Esophagus (tissue), 2 donors: ENCODE measurements around the gene INAVA. TPM values are rescaled to one million over a fixed set of nuclear protein-coding genes. Genes with fewer than 3 reads are reported as not detected.
"Not testable (repeated sequence)": the region's sequence is repeated elsewhere in the genome, so short reads cannot be mapped to it uniquely, and the experiment has no call there.

Source experiments
- H3K27ac ChIP-seq, 2 donors: one replicate each; pipeline ENCODE4 v1.5.1; 2013; ENCODE audit warnings: low read depth in 2 of 2, mild to moderate bottlenecking in 2 of 2, inconsistent platforms in 1 of 2, low read length in 1 of 2, moderate library complexity in 1 of 2
- H3K27me3 ChIP-seq, 2 donors: one replicate each; pipeline ENCODE4 v1.6.1; 2013; ENCODE audit warnings: low read length in 2 of 2, control low read depth in 1 of 2, mild to moderate bottlenecking in 1 of 2; ENCODE audit not compliant: insufficient read depth in 2 of 2, control insufficient read depth in 1 of 2
- H3K36me3 ChIP-seq, 2 donors: one replicate each; pipeline ENCODE4 v1.6.1; 2013; ENCODE audit warnings: low read length in 1 of 2; ENCODE audit not compliant: control insufficient read depth in 2 of 2, insufficient read depth in 2 of 2
- H3K4me1 ChIP-seq, 2 donors: one replicate each; pipeline ENCODE4 v1.6.1; 2013; ENCODE audit warnings: low read length in 1 of 2; ENCODE audit not compliant: control insufficient read depth in 2 of 2, insufficient read depth in 2 of 2
- H3K4me3 ChIP-seq, 2 donors: one replicate each; pipeline ENCODE4 v1.5.1; 2013; ENCODE audit warnings: low read length in 2 of 2, mild to moderate bottlenecking in 2 of 2, low read depth in 1 of 2, moderate library complexity in 1 of 2
- H3K9me3 ChIP-seq, 2 donors: one replicate each; pipeline ENCODE4 v1.6.1; 2013; ENCODE audit warnings: mild to moderate bottlenecking in 2 of 2, low read depth in 1 of 2, low read length in 1 of 2, moderate library complexity in 1 of 2; ENCODE audit not compliant: control insufficient read depth in 2 of 2, insufficient read depth in 1 of 2
- WGBS, 2 donors: extraction: QIAGEN DNeasy Blood & Tissue Kit; methylation state at CpG; one replicate each; pipeline ENCODE4 v1.1.7; 2013; 5-methylcytosine and 5-hydroxymethylcytosine counted together
- polyA plus RNA-seq, 2 donors: library from polyadenylated mRNA; stranded (reverse); fragments of 200-250 nt; gene quantifications; one replicate each; pipeline ENCODE4 v1.2.3, GENCODE V29; 2013
- donor health status: healthy with polysubstance abuse.
- donor health status: Bipolar disorder and iron deficiency.

The INAVA gene
- polyA plus RNA-seq, 2 donors = 39.4 to 41.9 TPM

DNA sequence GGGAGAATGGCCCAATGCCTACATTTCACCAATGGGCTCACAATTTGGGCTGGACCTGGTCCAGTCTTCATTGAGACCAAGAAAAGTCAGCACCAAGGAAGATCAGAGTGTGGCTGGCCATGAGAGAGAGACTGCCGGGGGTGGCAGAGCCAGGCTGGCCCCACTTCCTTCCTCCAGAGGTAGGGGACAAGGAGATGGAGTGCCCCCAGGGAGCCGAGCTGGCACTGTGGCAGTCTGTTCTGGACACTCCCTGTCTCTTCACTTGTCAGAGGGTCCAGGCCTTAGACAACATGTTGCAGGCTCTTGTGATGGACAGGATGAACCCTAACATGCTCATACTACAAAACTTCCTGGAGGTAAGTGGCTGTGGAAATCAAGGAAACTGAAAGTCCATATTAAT lies 27.7 kb downstream of the INAVA start:
- Histone ChIP-seq H3K4me1 (no peaks in the 10 kb centered on the region), H3K27me3 (no peaks in the 10 kb centered on the region), H3K4me3 (no peak overlapping the region), H3K27ac (no peak overlapping the region), H3K36me3 (no peaks in the 10 kb centered on the region), H3K9me3 (no peaks in the 10 kb centered on the region)
- 78 to 80% methylated on average over 2 of the region's 2 CpGs for WGBS, 2 donors

DNA sequence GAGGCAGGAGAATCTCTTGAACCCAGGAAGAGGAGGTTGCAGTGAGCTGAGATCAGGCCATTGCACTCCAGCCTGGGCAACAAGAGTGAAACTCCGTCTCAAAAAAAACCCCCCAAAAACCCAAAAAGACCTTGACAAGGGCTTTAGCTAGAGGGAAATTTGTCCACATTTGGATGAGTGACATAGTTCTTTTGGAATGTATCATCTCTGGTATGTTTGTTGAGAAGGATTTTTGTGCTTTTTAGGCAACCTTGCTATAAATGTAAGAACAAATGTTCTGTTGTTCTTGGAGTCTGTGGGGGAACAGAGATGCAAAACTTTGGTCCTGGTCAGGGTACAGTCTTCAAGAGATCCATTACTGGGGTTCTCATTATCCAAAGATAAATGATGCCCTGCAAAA lies 28.9 kb downstream of the INAVA start:
- H3K36me3 ChIP-seq = no peaks in the 10 kb centered on the region
- WGBS, 2 donors = 68 to 77% methylated on average over 1 of the region's 1 CpG
- H3K4me1 ChIP-seq = no peaks in the 10 kb centered on the region
- H3K27ac ChIP-seq = no peak overlapping the region
- H3K9me3 ChIP-seq = no peaks in the 10 kb centered on the region
- H3K4me3 ChIP-seq = no peak overlapping the region
- no peaks in the 10 kb centered on the region for H3K27me3 ChIP-seq

DNA sequence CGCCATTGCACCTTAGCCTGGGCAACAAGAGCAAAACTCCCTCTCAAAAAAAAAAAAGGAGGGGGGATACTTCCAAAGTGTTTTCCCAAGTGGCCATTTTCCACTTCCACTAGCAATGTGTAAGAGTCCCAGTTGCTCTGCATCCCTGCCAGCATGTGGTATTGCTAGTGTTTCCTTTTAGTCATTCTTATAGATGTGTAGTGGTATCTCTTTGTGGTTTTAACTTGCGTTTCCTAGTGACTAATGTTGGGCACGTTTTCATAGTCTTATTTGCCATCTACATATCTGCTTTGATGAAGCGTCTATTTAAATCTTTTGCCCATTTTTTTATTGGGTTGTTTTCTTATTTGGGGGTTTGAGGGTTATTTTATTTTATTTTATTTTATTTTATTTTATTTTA lies 31.1 kb downstream of the INAVA start:
- H3K9me3 ChIP-seq = no peaks in the 10 kb centered on the region
- H3K4me3 ChIP-seq = no peak overlapping the region
- H3K27me3 ChIP-seq = no peaks in the 10 kb centered on the region
- H3K27ac ChIP-seq = no peak overlapping the region
- 68% methylated on average over 4 of the region's 4 CpGs for WGBS, 2 donors
- H3K4me1 ChIP-seq = peaks cover 0 to 2% of the 10 kb centered on the region in 2 donors
- H3K36me3 ChIP-seq = no peaks in the 10 kb centered on the region

DNA sequence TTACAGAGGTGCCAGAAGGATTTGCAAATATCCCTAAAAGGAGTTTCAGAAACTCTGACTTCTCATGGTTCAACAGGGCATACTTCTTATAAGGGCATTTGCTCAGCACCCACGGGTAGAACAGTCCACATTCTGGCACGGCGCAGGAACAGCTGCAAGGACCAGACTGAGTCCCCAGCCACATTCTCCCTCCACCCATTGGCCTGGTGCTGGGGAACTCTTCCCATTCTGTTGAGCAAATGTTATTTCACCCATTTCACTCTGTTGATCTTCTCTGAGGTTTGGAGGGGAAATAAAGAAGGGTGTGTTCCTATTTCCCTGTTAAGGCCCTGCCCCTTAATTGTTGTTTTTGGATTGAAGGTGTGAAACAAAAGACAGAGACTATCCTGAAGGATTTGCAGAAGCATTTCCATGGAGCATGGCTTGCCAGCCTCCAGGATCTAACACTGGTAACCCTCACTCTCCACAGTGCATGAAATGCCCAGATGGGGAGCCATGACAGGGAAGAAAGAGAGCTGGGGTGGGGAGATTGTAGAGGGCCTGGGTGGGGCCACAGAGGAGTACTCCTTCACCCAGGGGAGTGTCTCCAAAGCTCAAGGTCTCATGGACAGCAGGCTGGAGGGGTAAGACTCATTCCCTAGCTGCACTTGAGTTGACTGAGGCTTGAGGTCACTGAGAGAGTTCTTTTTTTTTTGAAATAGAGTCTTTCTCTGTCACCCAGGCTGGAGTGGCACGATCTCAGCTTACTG lies 35.0 kb downstream of the INAVA start:
- WGBS, 2 donors = 82 to 85% methylated on average over 4 of the region's 4 CpGs

DNA sequence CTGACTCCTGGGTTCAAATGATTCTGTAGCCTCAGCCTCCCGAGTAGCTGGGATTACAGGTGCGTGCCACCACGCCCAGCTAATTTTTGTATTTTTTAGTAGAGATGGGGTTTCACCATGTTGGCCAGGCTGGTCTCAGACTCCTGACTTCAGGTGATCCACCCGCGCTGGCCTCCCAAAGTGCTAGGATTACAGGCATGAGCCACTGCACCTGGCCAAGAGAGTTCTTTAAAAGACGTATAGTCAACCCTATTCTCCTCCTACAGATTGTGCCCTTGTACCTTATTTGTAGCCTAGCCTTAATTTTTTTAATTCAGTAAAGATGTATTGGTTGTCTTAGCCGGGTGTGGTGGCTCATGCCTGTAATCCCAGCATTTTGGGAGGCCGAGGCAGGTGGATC lies 35.6 kb downstream of the INAVA start:
- WGBS, 2 donors = 81 to 91% methylated on average over 8 of the region's 8 CpGs
- H3K27ac ChIP-seq, H3K4me1 ChIP-seq, H3K9me3 ChIP-seq, H3K27me3 ChIP-seq, H3K36me3 ChIP-seq, H3K4me3 ChIP-seq: not testable (repeated sequence)

More for the DNA sequence above, 35.0 kb downstream of the INAVA start:
- H3K4me1 ChIP-seq = peaks cover 0 to 2% of the 10 kb centered on the region in 2 donors
- H3K27ac ChIP-seq = no peak overlapping the region
- H3K36me3 ChIP-seq = no peaks in the 10 kb centered on the region
- H3K9me3 ChIP-seq = no peaks in the 10 kb centered on the region
- H3K27me3 ChIP-seq = no peaks in the 10 kb centered on the region
- no peak overlapping the region for H3K4me3 ChIP-seq

DNA sequence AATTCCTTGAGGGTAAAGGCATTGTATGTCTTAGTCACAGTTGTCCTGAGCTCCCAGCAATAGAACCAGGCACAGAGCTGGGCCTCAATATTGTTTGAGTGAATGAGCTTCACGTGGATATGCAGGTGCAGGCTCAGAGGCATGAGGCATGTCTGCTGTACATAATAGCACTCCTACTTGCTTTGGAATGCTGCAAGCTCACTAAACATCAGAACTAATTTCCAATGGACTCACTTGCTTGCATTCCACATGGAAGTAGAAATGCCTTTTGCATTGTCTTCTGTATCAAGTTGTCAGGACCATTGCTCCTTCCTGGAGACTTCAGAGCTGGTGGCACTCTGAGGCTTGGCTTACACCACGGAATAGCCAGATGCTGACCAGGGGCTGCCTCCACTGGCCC lies 37.1 kb downstream of the INAVA start:
- no peaks in the 10 kb centered on the region for H3K9me3 ChIP-seq
- 69 to 77% methylated on average over 2 of the region's 2 CpGs for WGBS, 2 donors
- H3K4me1 ChIP-seq = peaks cover 0 to 2% of the 10 kb centered on the region in 2 donors
- H3K36me3 ChIP-seq = no peaks in the 10 kb centered on the region
- no peak overlapping the region for H3K27ac ChIP-seq
- no peaks in the 10 kb centered on the region for H3K27me3 ChIP-seq
- no peak overlapping the region for H3K4me3 ChIP-seq

DNA sequence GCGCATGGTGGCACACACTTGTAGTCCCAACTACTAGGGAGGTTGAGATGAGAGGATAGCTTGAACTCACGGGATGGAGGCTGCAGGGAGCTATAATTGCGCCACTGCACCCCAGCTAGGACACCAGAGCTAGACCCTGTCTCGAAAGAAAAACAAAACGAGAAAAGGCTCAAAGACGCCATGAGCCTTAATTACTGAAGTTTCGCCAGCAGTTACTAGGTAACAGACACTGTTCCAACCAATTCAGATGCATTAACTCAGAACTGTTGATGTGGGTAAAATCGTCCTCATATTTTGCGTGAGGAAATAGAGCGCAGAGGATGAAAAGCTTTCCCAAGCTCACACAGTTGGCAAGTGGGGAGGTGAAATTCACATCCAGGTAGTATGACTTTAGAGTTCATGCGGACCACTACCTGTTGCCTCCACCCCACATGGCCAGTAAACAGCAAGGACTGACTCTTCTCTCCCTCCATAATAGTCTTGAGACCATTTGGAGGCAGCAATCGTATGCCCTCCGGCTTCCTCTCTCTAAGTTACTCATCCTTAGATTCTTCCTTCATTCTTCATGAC lies 40.1 kb downstream of the INAVA start:
- H3K4me1 ChIP-seq = peaks cover 0 to 1% of the 10 kb centered on the region in 2 donors
- no peak overlapping the region for H3K27ac ChIP-seq
- 94 to 95% methylated on average over 13 of the region's 13 CpGs for WGBS, 2 donors
- no peaks in the 10 kb centered on the region for H3K9me3 ChIP-seq
- no peak overlapping the region for H3K4me3 ChIP-seq
- no peaks in the 10 kb centered on the region for H3K27me3 ChIP-seq
- no peaks in the 10 kb centered on the region for H3K36me3 ChIP-seq

DNA sequence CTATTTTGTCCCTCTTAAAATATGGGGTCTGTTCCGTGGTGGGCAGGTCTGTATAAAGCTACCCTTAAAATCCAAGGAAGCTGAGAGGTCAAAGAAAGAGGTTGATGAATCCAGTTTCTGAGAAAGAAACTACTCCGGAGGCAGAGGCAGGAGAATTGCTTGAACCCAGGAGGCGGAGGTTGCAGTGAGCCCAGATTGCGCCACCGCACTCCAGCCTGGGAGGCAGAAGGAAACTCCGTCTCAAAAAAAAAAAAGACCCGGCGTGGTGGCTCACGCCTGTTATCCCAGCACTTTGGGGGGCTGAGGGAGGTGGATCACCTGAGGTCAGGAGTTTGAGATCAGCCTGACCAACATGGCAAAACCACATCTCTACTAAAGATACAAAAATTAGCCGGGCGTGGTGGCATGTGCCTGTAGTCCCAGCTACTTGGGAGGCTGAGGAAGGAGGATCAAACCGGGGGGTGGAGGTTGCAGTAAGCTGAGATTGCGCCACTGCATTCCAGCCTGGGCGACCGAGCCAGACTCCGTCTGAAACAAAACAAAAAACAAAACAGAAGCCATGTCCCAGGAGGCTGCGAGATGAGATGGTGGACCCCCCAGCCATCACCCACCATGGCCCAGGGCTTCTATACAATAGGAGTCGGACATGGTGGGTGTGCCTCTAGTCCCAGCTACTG lies 40.7 kb downstream of the INAVA start:
- not testable (repeated sequence) for H3K4me1 ChIP-seq, H3K36me3 ChIP-seq, H3K27me3 ChIP-seq, H3K9me3 ChIP-seq, H3K4me3 ChIP-seq, H3K27ac ChIP-seq
- WGBS, 2 donors = 94 to 95% methylated on average over 18 of the region's 18 CpGs

DNA sequence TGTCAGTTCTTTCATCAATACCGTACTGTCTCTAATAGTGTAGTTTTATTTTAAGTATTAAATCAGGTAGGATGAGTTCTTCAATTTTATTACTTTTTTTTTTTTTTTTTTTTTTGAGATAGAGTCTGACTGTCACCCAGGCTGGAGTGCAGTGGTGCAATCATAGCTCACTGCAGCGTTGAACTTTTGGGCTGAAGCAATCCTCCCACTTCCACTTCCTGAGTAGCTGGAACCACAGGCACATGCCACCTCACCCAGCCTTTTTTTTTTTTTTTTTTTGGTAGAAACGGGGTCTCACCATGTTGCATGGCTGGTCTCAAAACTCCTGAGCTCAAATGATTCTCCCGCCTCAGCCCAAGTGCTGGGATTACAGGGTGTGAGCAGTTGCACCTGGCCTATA lies 44.3 kb downstream of the INAVA start:
- Histone ChIP-seq H3K36me3 (no peaks in the 10 kb centered on the region), H3K4me1 (no peaks in the 10 kb centered on the region), H3K27ac (no peak overlapping the region), H3K4me3 (no peak overlapping the region), H3K27me3 (no peaks in the 10 kb centered on the region), H3K9me3 (peaks cover 0 to 2% of the 10 kb centered on the region in 2 donors)
- WGBS, 2 donors = 62 to 68% methylated on average over 4 of the region's 4 CpGs
